Activated gamma-delta T cell (primary cell): ENCODE data around the gene ARMC7.
"Not testable (repeated sequence)": the region's sequence is repeated elsewhere in the genome, so short reads cannot be mapped to it uniquely, and the experiment has no call there.

Experiments used
- DNase-seq: peaks from one replicate; lab custom pipeline; 2025; lab: John Stamatoyannopoulos, UW

Gene ARMC7

DNA sequence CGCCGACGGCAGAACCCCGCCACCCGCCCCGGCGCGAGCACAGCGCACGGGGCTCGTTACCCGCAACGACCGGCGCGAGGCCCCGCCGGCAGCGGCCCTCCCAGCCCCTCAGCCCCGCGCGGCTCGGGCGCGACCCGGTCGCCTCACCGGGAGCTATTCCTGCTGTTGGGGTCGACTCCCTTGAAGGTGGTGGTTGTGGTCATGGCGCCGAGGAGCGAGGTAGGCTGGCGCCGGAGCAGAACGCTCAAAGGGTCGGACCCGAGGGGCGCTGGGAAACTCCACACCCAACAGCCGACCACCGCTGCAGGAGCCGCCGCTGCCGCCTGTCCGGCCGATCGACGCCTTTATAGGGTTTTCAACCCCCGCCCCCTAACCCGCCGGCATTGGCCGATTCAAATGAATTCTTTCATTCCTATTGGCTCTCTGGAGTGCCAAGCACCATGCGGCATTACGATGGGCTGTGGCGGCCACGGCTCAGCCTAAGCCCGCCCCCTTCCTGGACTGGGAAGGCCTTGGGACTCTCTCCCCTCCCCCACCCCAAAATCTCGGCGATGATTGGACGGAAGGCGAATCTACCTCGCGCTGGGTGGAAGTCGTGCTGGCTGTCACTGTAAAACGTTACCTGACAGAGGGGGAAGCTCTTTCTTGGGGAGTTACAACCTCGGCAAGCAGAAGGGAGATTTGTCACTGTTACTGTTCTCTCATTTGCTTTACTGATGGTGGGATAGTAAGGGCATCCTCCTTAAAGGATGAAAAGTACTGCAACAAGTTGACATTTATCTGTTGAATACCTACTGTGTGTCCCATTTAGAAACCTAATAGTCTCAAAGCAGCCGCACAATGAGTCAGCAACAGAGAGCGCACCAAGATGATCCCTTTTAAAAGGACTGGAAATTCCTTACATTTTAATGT is 44.7 kb downstream of the ARMC7 start, which contains the start of gene JPT1:
Gene JPT1 (minus strand): TSS at position 318 of the 912 bp plus-strand sequence. CDS start 115 bp downstream, at position 203.
- DNase-seq = peak; percentile 79

DNA sequence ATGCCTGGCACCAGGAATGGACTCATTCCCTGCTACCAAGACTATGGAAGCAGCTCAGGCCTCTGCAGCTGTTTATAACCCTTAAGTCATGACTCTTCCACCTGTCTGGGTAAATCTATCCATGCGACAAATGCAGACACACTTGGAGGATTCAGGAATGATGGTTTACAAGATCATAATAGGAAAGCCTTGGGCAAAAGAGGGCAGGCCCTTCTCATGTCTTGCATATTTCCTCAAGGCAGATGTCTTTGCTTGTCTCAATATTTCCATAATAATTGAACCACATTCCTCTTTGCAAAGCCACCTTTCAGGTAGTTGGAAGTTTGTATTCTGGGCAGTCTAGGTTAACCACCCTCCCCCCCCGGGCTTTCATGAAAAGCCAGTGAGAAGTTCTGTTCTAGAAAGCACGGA is 45.4 kb downstream of the ARMC7 start:
- no peak for DNase-seq

DNA sequence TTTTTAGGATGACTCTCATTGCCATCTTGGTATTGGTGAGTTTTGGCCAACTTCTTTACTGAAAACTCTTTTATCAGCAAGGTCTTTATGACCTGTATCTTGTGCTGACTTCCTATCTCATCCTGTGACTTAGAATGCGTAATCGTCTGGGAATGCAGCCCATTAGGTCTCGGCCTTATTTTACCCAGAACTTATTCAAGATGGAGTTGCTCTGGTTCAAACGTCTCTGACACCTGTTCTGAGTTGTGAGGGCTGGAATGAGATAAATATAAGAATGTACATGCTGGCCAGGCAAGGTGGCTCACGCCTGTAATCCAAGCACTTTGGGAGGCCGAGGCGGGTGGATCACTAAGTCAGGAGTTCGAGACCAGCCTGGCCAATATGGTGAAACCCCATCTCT is 48.7 kb downstream of the ARMC7 start:
- not testable (repeated sequence) for DNase-seq

- DNase-seq = no peak
Measured at GRCh38 chr17:75159196-75160031, 49.6 kb downstream of the ARMC7 start.

GRCh38 chr17:75160211-75160610 is 50.4 kb downstream of the ARMC7 start:
- DNase-seq = no peak

DNA sequence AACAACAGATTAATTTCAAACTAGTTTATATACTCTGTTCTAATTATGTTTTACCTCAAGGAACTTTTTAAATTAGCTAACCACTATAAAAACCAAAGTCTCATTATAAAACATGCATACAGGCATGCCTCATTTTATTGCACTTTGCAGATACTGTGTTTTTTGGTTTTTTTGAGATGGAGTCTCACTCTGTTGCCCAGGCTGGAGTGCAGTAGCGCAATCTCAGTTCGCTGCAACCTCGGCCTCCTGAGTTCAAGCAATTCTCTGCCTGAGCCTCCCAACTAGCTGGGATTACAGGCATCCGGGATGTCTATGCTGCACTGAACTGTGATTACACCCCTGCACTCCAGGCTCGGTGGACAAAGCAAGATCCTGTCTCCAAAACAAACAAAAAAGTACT is 53.3 kb downstream of the ARMC7 start:
- DNase-seq = no peak

DNA sequence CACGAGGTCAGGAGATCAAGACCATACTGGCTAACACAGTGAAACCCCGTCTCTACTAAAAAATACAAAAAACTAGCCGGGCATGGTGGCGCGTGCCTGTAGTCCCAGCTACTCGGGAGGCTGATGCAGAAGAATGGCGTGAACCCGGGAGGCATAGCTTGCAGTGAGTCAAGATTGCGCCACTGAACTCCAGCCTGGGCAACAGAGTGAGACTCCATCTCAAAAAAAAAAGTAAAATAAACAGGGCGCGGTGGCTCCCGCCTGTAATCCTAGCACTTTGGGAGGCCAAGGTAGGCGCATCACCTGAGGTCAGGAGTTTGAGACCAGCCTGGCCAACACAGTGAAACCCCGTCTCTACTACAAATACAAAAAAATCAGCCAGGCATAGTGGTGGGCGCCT is 54.8 kb downstream of the ARMC7 start:
- not testable (repeated sequence) for DNase-seq

- no peak for DNase-seq
Measured at GRCh38 chr17:75168998-75169397, 59.2 kb downstream of the ARMC7 start.

- no peak for DNase-seq
Measured at GRCh38 chr17:75173526-75173925, 63.8 kb downstream of the ARMC7 start.

DNA sequence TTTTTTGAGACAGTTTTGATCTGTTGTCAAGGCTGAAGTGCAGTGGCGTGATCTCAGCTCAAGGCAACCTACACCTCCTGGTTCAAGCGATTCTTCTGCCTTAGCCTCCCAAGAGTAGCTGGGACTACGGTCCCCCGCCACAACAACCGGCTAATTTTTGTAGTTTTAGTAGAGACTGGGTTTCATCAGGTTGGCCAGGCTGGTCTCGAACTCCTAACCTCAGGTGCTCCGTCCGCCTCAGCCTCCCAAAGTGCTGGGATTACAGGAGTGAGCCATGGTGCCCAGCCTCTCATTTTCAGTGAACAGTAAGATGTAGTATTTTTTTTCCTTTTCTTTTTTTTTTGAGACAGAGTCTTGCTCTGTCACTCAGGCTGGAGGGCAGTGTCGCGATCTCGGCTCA is 65.2 kb downstream of the ARMC7 start:
- no peak for DNase-seq

- DNase-seq = no peak
Measured at GRCh38 chr17:75176625-75177024, 66.9 kb downstream of the ARMC7 start.

DNA sequence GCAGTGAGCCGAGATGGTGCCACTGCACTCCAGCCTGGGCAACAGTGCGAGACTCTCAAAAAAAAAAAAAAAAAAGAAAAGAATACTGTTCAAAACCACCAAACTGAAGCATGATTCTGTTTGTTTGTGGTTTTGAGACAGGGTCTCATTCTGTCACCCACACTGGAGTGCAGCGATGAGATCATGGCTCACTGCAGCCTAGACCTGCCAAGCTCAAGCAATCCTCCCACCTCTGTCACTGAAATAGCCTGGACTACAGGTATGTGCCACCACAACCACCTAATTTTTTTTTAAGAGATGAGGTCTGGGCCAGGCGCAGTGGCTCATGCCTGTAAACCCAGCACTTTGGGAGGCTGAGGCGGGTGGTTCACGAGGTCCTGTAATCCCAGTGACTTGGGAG is 68.7 kb downstream of the ARMC7 start:
- no peak for DNase-seq
